HG03378 (cell line): Measurements from ENCODE around the gene AICDA.

Experiments
- ATAC-seq: cut with Tn5 transposase; IDR thresholded peaks from one replicate; pipeline ENCODE4 v1.9.1; 2021; ENCODE audit warnings: mild to moderate bottlenecking, moderate library complexity; ENCODE audit not compliant: unreplicated experiment

Gene AICDA

GRCh38 chr12:8561011-8561410 is 51.6 kb downstream of the AICDA start:
- ATAC-seq: no peak

DNA sequence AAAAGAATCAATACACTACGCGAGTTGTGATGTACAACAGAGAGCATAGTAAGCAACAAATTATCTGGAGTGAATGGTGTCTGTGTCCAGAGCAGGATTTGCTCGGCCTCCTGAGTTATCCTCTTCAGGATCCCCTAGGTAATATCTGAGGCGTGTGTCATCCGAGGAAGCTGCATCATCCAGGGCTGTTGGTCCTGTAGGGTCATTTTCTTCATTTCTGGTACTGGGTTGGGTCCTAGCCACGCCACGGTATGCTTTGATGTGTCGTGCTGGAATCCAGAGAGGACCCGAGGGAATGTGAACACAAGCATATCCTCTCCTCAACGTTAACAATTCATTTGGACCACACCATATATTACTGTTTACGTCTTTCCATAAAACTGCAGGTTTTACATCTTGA is 53.0 kb downstream of the AICDA start:
- no peak for ATAC-seq

- no peak for ATAC-seq
Observed at GRCh38 chr12:8556531-8557097, 56.0 kb downstream of the AICDA start.

DNA sequence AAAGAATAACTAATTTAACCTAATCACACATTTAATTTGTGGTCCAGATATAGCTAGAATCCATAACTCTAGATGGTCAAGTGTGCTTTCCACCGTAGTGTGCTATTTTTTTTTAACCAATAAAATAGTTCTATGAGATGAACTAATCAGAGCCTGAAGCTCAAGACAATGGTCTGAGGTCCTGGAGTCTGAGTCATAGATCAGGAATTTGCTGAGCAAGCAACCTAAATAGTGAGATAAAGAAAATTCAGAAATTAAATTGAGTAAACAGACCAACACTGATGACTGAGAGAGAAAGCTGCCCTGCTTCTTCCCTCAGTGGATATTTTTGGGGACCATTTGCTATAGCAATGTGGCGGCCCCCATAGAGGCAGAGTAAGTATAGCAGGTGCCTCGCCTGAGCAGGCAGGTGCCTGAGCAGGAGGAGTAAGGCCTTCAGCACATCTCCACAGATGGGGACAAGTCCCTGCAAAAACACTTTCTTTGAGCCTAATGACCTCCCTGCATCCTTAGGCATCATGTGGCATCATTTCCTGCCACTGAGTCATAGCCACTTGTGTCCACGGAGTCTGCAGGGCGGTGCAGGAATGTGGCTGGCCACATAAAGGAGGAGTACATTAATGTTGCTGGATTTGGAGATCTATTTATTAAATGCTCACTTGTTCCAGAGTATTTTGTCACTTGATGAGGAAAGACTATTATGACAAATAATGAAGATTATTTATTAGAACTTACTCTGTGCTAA is 58.0 kb downstream of the AICDA start:
- no peak for ATAC-seq

DNA sequence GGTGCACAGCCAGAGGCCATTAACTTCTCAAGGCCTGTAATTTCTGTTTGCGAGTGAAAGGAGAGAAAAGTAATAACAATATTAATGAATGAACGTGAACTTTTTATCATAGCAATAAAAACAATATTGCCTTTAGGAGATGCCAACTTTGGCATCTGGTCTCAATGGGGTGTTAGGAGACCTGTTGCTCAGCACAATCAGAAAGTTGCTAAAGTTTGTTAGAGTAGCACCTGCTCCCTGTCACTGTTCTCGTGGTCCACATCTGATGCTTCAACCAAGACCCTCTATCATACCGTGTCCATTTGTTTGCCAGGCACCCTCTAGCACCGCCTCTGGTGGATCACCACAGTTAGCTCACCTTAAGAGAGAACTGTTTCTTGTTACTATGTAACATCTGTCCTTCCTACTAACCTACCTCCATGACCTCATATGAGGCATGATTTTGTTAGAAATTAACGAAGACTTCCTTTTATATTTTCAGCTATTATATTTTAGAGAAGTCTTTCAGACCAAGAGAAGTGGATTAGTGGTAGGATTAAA is 59.5 kb downstream of the AICDA start:
- no peak for ATAC-seq
